Panc1 (cell line): ENCODE data around the gene ODC1. TPM values are rescaled to one million over a fixed set of nuclear protein-coding genes. Genes with fewer than 3 reads are reported as not detected.

ENCODE experiments used
- ATAC-seq: fragments of 200-7000 bp; cut with Tn5 transposase; 2 replicates; pipeline ENCODE4 v1.9.1; 2020; ENCODE audit warnings: mild to moderate bottlenecking, moderate library complexity
- BruUV-seq: library from RNA; stranded (reverse); fragments of 400-500 nt; replicated peaks from 2 replicates; lab custom pipeline; 2021; lab: Mats Ljungman, UMichigan
- CTCF ChIA-PET: fragments of 300-600 bp; sonication (Branson Sonifier 250); formaldehyde crosslinking; loops from one replicate; lab custom pipeline; 2022; ENCODE audit warnings: antibody characterized with exemption; lab: Charles Lee
- POLR2A ChIA-PET: fragments of 300-600 bp; sonication (Branson Sonifier 250); formaldehyde crosslinking; loops from one replicate; lab custom pipeline; 2022; ENCODE audit warnings: antibody characterized with exemption; lab: Charles Lee
- DNase-seq: peaks from one replicate; pipeline ENCODE4 v3.0.0-alpha.2; 2010; ENCODE audit warnings: low read depth, low spot score
- H3K27ac ChIP-seq: 2 replicates; pipeline ENCODE4 v1.5.1; 2011; ENCODE audit warnings: mild to moderate bottlenecking, low read length, inconsistent platforms
- H3K27me3 ChIP-seq: fragments of 200-500 bp; sonication (Bioruptor generic); 2 replicates; pipeline ENCODE4 v1.6.0; 2014; ENCODE audit warnings: low read length, inconsistent platforms; ENCODE audit not compliant: control insufficient read depth, insufficient read depth
- H3K36me3 ChIP-seq: fragments of 200-500 bp; sonication (Bioruptor generic); 2 replicates; pipeline ENCODE4 v1.5.1; 2014; ENCODE audit warnings: inconsistent platforms, mild to moderate bottlenecking, low read length, moderate library complexity; ENCODE audit not compliant: control insufficient read depth, insufficient read depth
- H3K4me1 ChIP-seq: 2 replicates; pipeline ENCODE4 v1.5.1; 2011; ENCODE audit warnings: inconsistent platforms, mild to moderate bottlenecking, low read length, moderate library complexity; ENCODE audit not compliant: control insufficient read depth, insufficient read depth
- H3K4me3 ChIP-seq, 2 experiments: 2 replicates each; pipeline ENCODE4 v1.5.1; 2011 to 2012; ENCODE audit warnings: low read depth in 2 of 2, low read length in 2 of 2, mild to moderate bottlenecking in 2 of 2, inconsistent platforms in 1 of 2, moderate library complexity in 1 of 2
- H3K9me3 ChIP-seq: fragments of 200-500 bp; sonication (Bioruptor generic); 2 replicates; pipeline ENCODE4 v1.5.1; 2014; ENCODE audit warnings: low read depth, mild to moderate bottlenecking, inconsistent platforms, low read length, moderate library complexity; ENCODE audit not compliant: control insufficient read depth, insufficient read depth
- POLR2AphosphoS5 ChIP-seq: IDR thresholded peaks from 2 replicates; pipeline ENCODE4 v1.6.1; 2012; ENCODE audit warnings: mild to moderate bottlenecking, low read depth, low read length, moderate library complexity
- SIN3A ChIP-seq: IDR thresholded peaks from 2 replicates; pipeline ENCODE4 v1.6.1; 2012; ENCODE audit warnings: low read depth, mild to moderate bottlenecking, low read length, moderate library complexity, borderline replicate concordance; ENCODE audit not compliant: insufficient read depth
- TCF7L2 ChIP-seq: IDR thresholded peaks from 2 replicates; pipeline ENCODE4 v1.6.1; 2011; ENCODE audit warnings: mild to moderate bottlenecking, low read depth, low read length, inconsistent platforms
- in situ Hi-C: cut with HindIII; loops from 2 replicates; pipeline ENCODE4 v1.10.0; 2016; ENCODE audit warnings: low sequenced_read_pairs, low pct_unique_long_range_greater_than_20kb
- intact Hi-C: fragments of 100-400 bp; cut with micrococcal nuclease; formaldehyde crosslinking; loops from one replicate; pipeline ENCODE4 v1.10.0; 2022; ENCODE audit not compliant: unreplicated experiment
- total RNA-seq: library from RNA; stranded (reverse); gene quantifications from one replicate; pipeline ENCODE4 v1.2.1, GENCODE V29; 2021; ENCODE audit not compliant: unreplicated experiment
- TF ChIP-seq, protein P1 (sequence below): fragments of 450-650 bp; IDR thresholded peaks from 2 replicates; pipeline ENCODE4 v1.5.1; 2017; ENCODE audit warnings: mild to moderate bottlenecking
- TF ChIP-seq, protein P2 (sequence below), 2 experiments: IDR thresholded peaks; 2 replicates each; pipeline ENCODE4 v1.6.1; 2011 to 2012; ENCODE audit warnings: low read depth in 2 of 2, control low read depth in 1 of 2, low read length in 1 of 2, mild to moderate bottlenecking in 1 of 2, moderate library complexity in 1 of 2; ENCODE audit not compliant: insufficient read depth in 1 of 2

ODC1 gene
- total RNA-seq, 1 experiment from 2014 or later, result 159 TPM

DNA sequence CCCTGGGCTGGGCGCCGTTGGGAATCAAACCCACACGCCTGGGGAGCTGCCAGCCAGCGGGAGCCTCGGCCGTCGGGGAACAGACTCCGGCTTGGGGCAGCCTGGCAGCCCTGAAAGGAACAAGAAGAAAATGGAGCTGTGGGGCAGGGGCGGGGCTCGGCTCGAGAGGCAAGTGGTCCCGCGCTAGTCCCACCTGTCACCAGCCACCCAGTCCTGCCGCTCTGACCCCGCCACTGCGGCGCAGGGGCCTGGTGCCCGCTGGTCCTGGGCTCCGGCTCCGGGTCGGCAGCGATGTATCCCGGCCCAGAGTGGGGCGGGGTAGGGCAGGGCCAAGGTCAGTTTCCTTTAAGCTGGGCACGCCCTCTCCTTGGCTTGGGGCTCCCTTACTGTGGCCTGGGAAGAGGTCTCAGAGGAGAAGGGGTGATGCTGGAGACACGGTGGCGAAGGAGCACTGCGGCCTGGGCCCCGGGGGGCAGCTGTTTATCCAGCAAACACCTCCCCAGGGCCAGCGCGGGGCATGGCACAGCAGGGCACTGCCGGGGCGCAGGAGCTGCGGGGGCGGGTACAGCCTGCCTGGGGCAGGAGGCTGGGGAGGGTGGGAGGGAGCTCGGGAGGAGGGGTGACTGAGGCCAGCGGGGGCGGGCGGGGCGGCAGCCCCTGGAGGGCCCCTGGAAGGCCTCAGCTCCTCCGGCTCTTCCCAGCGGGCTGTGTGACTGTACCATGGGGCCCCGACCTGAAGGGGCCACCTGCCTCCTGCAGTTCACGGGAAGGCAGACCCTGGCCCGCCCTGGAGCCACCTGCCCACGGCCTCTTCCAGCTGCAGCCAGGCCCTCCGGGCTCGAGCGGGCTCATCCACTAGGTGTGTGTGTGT is 15.6 kb downstream of the ODC1 start:
- no peaks in the 10 kb centered on the region for H3K9me3 ChIP-seq
- ChIA-PET CTCF (interaction anchor here (0.6 to 0.8 kb wide), 5 partner anchors 16 to 360 kb away, joined by 3 to 4 read pairs (median 3); no protein-coding TSS in a partner anchor), POLR2A (interaction anchor here (0.7 kb wide), 2 partner anchors 147 to 310 kb away, joined by 4 to 6 read pairs; partner anchors contain the start of gene RRM2)
- intact Hi-C loops, result no loop called here
- in situ Hi-C loops, result loop anchor here (25.0 kb wide), 1 partner anchor 320 kb away; the partner anchor contains the start of gene RRM2
- peak overlapping the region; percentile 96 for H3K27ac ChIP-seq
- peaks cover 58% of the 10 kb centered on the region for H3K4me1 ChIP-seq
- no peaks in the 10 kb centered on the region for H3K36me3 ChIP-seq
- no TSS peak for BruUV-seq
- H3K4me3 ChIP-seq, result peak overlapping the region; percentile 51 to 52
- ATAC-seq (peak; percentile 76), DNase-seq (no peak)
- no peaks in the 10 kb centered on the region for H3K27me3 ChIP-seq
- TF ChIP-seq SIN3A, result peak; percentile 64; the same call in 1 of the 2 replicates
- TF ChIP-seq, protein P1, sequence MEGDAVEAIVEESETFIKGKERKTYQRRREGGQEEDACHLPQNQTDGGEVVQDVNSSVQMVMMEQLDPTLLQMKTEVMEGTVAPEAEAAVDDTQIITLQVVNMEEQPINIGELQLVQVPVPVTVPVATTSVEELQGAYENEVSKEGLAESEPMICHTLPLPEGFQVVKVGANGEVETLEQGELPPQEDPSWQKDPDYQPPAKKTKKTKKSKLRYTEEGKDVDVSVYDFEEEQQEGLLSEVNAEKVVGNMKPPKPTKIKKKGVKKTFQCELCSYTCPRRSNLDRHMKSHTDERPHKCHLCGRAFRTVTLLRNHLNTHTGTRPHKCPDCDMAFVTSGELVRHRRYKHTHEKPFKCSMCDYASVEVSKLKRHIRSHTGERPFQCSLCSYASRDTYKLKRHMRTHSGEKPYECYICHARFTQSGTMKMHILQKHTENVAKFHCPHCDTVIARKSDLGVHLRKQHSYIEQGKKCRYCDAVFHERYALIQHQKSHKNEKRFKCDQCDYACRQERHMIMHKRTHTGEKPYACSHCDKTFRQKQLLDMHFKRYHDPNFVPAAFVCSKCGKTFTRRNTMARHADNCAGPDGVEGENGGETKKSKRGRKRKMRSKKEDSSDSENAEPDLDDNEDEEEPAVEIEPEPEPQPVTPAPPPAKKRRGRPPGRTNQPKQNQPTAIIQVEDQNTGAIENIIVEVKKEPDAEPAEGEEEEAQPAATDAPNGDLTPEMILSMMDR, result no peak

DNA sequence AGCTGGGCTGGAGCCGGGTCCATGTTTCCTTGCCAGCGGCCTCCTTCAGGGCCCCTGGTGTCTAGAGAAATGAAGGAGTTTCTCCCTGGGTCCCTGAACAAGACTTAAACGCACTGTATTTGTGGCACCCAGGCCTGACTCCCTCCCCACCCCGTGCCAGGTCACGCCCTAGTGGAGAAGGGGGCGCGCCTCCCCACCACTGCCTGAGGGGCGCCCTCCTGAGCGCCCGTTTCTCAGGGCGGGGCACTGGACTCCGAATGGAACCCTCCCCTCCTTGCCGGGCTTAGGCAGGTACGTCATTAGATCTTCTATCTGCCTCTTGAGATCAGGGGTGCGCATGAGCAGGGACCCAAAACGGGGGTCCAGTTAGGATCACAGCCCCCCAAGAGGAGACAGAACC is 16.3 kb downstream of the ODC1 start:
- no peak for DNase-seq
- Histone ChIP-seq H3K27ac (peak overlapping the region; percentile 96), H3K4me1 (peaks cover 60% of the 10 kb centered on the region), H3K36me3 (no peaks in the 10 kb centered on the region), H3K27me3 (no peaks in the 10 kb centered on the region), H3K4me3 (peak overlapping the region; percentile 51 to 52), H3K9me3 (no peaks in the 10 kb centered on the region)
- no TSS peak for BruUV-seq
- ChIA-PET CTCF (no interaction called here), POLR2A (no interaction called here)
- intact Hi-C loops (no loop called here), in situ Hi-C loops (loop anchor here (25.0 kb wide), 1 partner anchor 319 kb away; the partner anchor contains the start of gene RRM2)
- no peak for TF ChIP-seq POLR2AphosphoS5
- TF ChIP-seq TCF7L2, result no peak
- TF ChIP-seq, protein P1, result no peak
- TF ChIP-seq SIN3A, result no peak
- TF ChIP-seq, protein P2, sequence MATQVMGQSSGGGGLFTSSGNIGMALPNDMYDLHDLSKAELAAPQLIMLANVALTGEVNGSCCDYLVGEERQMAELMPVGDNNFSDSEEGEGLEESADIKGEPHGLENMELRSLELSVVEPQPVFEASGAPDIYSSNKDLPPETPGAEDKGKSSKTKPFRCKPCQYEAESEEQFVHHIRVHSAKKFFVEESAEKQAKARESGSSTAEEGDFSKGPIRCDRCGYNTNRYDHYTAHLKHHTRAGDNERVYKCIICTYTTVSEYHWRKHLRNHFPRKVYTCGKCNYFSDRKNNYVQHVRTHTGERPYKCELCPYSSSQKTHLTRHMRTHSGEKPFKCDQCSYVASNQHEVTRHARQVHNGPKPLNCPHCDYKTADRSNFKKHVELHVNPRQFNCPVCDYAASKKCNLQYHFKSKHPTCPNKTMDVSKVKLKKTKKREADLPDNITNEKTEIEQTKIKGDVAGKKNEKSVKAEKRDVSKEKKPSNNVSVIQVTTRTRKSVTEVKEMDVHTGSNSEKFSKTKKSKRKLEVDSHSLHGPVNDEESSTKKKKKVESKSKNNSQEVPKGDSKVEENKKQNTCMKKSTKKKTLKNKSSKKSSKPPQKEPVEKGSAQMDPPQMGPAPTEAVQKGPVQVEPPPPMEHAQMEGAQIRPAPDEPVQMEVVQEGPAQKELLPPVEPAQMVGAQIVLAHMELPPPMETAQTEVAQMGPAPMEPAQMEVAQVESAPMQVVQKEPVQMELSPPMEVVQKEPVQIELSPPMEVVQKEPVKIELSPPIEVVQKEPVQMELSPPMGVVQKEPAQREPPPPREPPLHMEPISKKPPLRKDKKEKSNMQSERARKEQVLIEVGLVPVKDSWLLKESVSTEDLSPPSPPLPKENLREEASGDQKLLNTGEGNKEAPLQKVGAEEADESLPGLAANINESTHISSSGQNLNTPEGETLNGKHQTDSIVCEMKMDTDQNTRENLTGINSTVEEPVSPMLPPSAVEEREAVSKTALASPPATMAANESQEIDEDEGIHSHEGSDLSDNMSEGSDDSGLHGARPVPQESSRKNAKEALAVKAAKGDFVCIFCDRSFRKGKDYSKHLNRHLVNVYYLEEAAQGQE (IDR thresholded peaks at IDR 0.05; ENCODE audit: insufficient read depth in 1 of 2, low read depth in 2 of 2, low read length in 1 of 2), result no peak
- ATAC-seq, result peak; percentile 32
